HFFc6 (cell line): ENCODE data around the gene RPP38. TPM values are rescaled to one million over a fixed set of nuclear protein-coding genes. Genes with fewer than 3 reads are reported as not detected.

Source experiments
- DNase-seq: peaks from one replicate; pipeline ENCODE4 v3.0.0-alpha.2; 2018
- H3K27ac Mint-ChIP-seq: 2 replicates; pipeline ENCODE4 v1.8.0; 2020; ENCODE audit warnings: mild to moderate bottlenecking, mixed read lengths
- H3K27me3 Mint-ChIP-seq: 2 replicates; pipeline ENCODE4 v1.8.0; 2021; ENCODE audit warnings: mild to moderate bottlenecking, moderate library complexity, mixed read lengths; ENCODE audit not compliant: insufficient read depth
- H3K36me3 Mint-ChIP-seq: 2 replicates; pipeline ENCODE4 v1.8.0; 2021; ENCODE audit warnings: low read depth, mixed read lengths
- H3K4me1 Mint-ChIP-seq: 2 replicates; pipeline ENCODE4 v1.8.0; 2020; ENCODE audit warnings: low read depth, mixed read lengths
- H3K4me3 Mint-ChIP-seq: 2 replicates; pipeline ENCODE4 v1.8.0; 2020; ENCODE audit warnings: mild to moderate bottlenecking, moderate library complexity, mixed read lengths
- H3K9me3 Mint-ChIP-seq: 2 replicates; pipeline ENCODE4 v1.8.0; 2020; ENCODE audit warnings: mild to moderate bottlenecking, mixed read lengths
- total RNA-seq, 6 experiments: library from RNA; stranded (reverse); fragmentation: NEBNext Ultra II Directional; extraction: Animal tissue kit (Norgen Biotek cat#: 25700); gene quantifications; 2 replicates in 1 of 6; 3 replicates in 5 of 6; pipeline ENCODE4 v1.2.3, GENCODE V29; 2021
- TF ChIP-seq, protein P1 (sequence below): fragments of 200-600 bp; sonication (generic); IDR thresholded peaks from 2 replicates; pipeline ENCODE4 v1.5.0; 2021; ENCODE audit warnings: antibody characterized with exemption, mild to moderate bottlenecking

RPP38 gene
- total RNA-seq, 6 experiments from 2014 or later: 10.8 to 14.2 (median 11.4) TPM

DNA sequence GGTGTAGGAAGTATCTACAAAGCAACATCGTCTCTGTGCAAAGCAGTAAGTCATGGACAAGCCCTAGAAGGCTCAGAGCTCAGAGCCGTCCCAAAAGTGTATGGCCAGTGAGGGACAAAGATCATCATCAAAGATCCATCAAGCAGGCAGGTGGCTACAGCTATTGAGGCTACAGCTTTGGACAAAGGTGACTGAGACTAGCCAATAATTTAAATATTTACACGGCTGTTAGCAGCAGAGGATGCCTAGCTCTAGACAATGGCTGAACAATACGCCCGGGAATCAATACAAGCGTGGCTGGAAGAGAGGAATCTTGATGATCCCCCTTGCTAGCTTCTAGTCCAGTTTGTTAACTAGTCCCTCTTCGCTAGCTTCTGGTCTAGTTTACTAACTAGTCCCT, 53.4 kb downstream of the RPP38 start:
- H3K4me1 Mint-ChIP-seq: peaks cover 11% of the 10 kb centered on the region
- no peaks in the 10 kb centered on the region for H3K27me3 Mint-ChIP-seq
- TF ChIP-seq, protein P1, sequence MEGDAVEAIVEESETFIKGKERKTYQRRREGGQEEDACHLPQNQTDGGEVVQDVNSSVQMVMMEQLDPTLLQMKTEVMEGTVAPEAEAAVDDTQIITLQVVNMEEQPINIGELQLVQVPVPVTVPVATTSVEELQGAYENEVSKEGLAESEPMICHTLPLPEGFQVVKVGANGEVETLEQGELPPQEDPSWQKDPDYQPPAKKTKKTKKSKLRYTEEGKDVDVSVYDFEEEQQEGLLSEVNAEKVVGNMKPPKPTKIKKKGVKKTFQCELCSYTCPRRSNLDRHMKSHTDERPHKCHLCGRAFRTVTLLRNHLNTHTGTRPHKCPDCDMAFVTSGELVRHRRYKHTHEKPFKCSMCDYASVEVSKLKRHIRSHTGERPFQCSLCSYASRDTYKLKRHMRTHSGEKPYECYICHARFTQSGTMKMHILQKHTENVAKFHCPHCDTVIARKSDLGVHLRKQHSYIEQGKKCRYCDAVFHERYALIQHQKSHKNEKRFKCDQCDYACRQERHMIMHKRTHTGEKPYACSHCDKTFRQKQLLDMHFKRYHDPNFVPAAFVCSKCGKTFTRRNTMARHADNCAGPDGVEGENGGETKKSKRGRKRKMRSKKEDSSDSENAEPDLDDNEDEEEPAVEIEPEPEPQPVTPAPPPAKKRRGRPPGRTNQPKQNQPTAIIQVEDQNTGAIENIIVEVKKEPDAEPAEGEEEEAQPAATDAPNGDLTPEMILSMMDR: no peak

DNA sequence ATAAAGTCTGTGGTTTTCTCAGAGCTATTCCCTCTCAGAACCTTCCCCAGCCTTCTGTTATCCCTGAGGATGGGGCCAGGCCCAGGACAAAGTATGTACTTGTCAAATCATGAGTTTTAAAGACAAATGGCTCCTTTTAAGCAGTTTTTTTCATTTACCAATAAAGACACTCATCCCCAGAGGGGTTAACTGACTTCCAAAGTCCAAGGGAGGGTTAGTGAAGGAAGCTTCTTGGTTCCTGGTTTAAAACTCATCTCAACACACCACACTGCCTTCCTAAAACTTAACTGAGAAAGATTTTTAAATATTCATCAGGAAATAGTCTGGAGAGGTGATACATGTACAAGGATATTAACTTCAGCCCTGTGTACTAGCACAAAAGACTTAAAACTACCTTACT, 55.4 kb downstream of the RPP38 start:
- H3K4me1 Mint-ChIP-seq: peaks cover 8% of the 10 kb centered on the region
- TF ChIP-seq, protein P1: no peak

More for the DNA sequence above, 53.4 kb downstream of the RPP38 start:
- Mint-ChIP-seq H3K36me3 (peaks cover 13% of the 10 kb centered on the region; the same call in 1 of the 2 replicates), H3K27ac (no peak overlapping the region), H3K4me3 (no peak overlapping the region), H3K9me3 (no peaks in the 10 kb centered on the region)
- DNase-seq: no peak

More for the DNA sequence above, 55.4 kb downstream of the RPP38 start:
- H3K27ac Mint-ChIP-seq: no peak overlapping the region
- H3K9me3 Mint-ChIP-seq: no peaks in the 10 kb centered on the region
- H3K27me3 Mint-ChIP-seq: no peaks in the 10 kb centered on the region
- DNase-seq: no peak
- no peak overlapping the region for H3K4me3 Mint-ChIP-seq
- peaks cover 14% of the 10 kb centered on the region; the same call in 1 of the 2 replicates for H3K36me3 Mint-ChIP-seq

Other genes starting within 250 kb of the RPP38 start
- gene SUV39H2, start 218.5 kb upstream of the RPP38 start, total RNA-seq: 10 to 100 TPM in 5 of 6 experiments, 1 to 10 TPM in 1; 8.6 to 18.1 (median 13.9) TPM
- 1 to 10 TPM; 4.6 to 6.8 (median 5.6) TPM for gene DCLRE1C, start 143.3 kb upstream of the RPP38 start, total RNA-seq
- gene MEIG1, start 138.0 kb upstream of the RPP38 start, total RNA-seq: under 1 TPM in 2 of 6 experiments, not detected in 4; 0.30 to 0.57 TPM
- not detected for gene OLAH, start 53.4 kb upstream of the RPP38 start, total RNA-seq
- gene ACBD7, start 8.6 kb upstream of the RPP38 start, total RNA-seq: under 1 TPM; 0.54 to 0.96 (median 0.80) TPM
- 10 to 100 TPM; 29.4 to 67.3 (median 62.6) TPM for gene NMT2, start 71.3 kb downstream of the RPP38 start, total RNA-seq